Body of pancreas (tissue), 4 donors: ENCODE measurements around the gene ASCC1. TPM values are rescaled to one million over a fixed set of nuclear protein-coding genes. Genes with fewer than 3 reads are reported as not detected.
"Not testable (repeated sequence)": the region's sequence is repeated elsewhere in the genome, so short reads cannot be mapped to it uniquely, and the experiment has no call there.

Experiments used
- ATAC-seq: fragments of 150-250 bp; one replicate; pipeline ENCODE4 v1.9.1; 2016
- DNase-seq, 4 donors: peaks; one replicate each; pipeline ENCODE4 v3.0.0-alpha.2; 2019
- H3K27ac ChIP-seq, 4 donors: fragments of 200-600 bp; sonication (generic); 1 replicate in 3 of 4; 2 replicates in 1 of 4; pipeline versions ENCODE4 v1.5.1 to v1.6.1; 2016 to 2019; ENCODE audit warnings: mild to moderate bottlenecking in 1 of 4, mixed read lengths in 1 of 4, moderate library complexity in 1 of 4
- H3K27me3 ChIP-seq, 2 donors: fragments of 200-600 bp; sonication (generic); one replicate each; pipeline ENCODE4 v1.6.0; 2016; ENCODE audit warnings: mild to moderate bottlenecking in 1 of 2
- H3K36me3 ChIP-seq, 2 donors: fragments of 200-600 bp; sonication (generic); replicated peaks in 1 of 2; 2 replicates each; pipeline ENCODE4 v1.5.1; 2016; ENCODE audit warnings: low read depth in 2 of 2; ENCODE audit not compliant: insufficient read depth in 1 of 2
- H3K4me1 ChIP-seq: fragments of 200-600 bp; sonication (generic); one replicate; pipeline ENCODE4 v1.6.0; 2016
- H3K4me3 ChIP-seq, 2 donors: fragments of 200-600 bp; sonication (generic); 1 replicate in 1 of 2; 2 replicates in 1 of 2; pipeline ENCODE4 v1.5.1; 2016 to 2019
- H3K9me3 ChIP-seq, 3 donors: fragments of 200-600 bp; sonication (generic); 1 replicate in 2 of 3; 2 replicates in 1 of 3; pipeline ENCODE4 v1.5.1; 2016
- CTCF ChIP-seq, 7 experiments: fragments of 450-650 bp in 4 of 7; fragments of 200-600 bp in 3 of 7; sonication (generic) in 3 of 7; IDR thresholded peaks; one replicate each; pipeline ENCODE4 v1.5.1; 2016 to 2019; ENCODE audit warnings: antibody characterized with exemption in 7 of 7
- POLR2A ChIP-seq, 3 donors: fragments of 450-650 bp; IDR thresholded peaks; one replicate each; pipeline ENCODE4 v1.6.1; 2016; ENCODE audit warnings: antibody characterized with exemption in 3 of 3, mild to moderate bottlenecking in 2 of 3
- WGBS, 2 donors: methylation state at CpG; one replicate each; pipeline ENCODE4 v1.1.5; 2017; 5-methylcytosine and 5-hydroxymethylcytosine counted together
- intact Hi-C: fragments of 100-400 bp; cut with DNase I; formaldehyde crosslinking; loops from one replicate; pipeline ENCODE4 v1.15.1; 2023
- total RNA-seq, 2 donors: library from RNA; depleted of rRNA; stranded (reverse); fragments of >200 nt; gene quantifications; one replicate each; pipeline ENCODE4 v1.1.0, GENCODE V29; 2016

ASCC1 gene
- total RNA-seq, 2 donors from 2014 or later = 16.1 to 17.1 TPM

- ATAC-seq = no peak
- H3K27me3 ChIP-seq = no peaks in the 10 kb centered on the region
- no peak overlapping the region for H3K4me3 ChIP-seq
- H3K9me3 ChIP-seq = no peaks in the 10 kb centered on the region
- no peak for TF ChIP-seq POLR2A (IDR thresholded peaks at IDR 0.05)
- TF ChIP-seq CTCF (IDR thresholded peaks at IDR 0.05) = no peak
- no peak for DNase-seq
- no peaks in the 10 kb centered on the region for H3K36me3 ChIP-seq
- H3K4me1 ChIP-seq = peaks cover 77% of the 10 kb centered on the region
- WGBS, 2 donors = 77 to 83% methylated on average over 7 of the region's 7 CpGs
- intact Hi-C loops = no loop called here
- peak overlapping the region in 3 of 4 donors; percentile 92 to 96 (median 95) for H3K27ac ChIP-seq
Measured at GRCh38 chr10:72253578-72253977, 37.5 kb upstream of the ASCC1 start.

- Histone ChIP-seq H3K27me3 (no peaks in the 10 kb centered on the region), H3K4me3 (no peak overlapping the region), H3K27ac (peak overlapping the region in 2 of 4 donors; percentile 92 to 96), H3K9me3 (no peaks in the 10 kb centered on the region), H3K4me1 (peaks cover 83% of the 10 kb centered on the region), H3K36me3 (no peaks in the 10 kb centered on the region)
- ATAC-seq (no peak), DNase-seq (no peak)
- 89 to 93% methylated on average over 3 of the region's 3 CpGs for WGBS, 2 donors
- no peak for TF ChIP-seq POLR2A (IDR thresholded peaks at IDR 0.05)
- no peak for TF ChIP-seq CTCF (IDR thresholded peaks at IDR 0.05)
- intact Hi-C loops = no loop called here
Measured at GRCh38 chr10:72252972-72253371, 36.9 kb upstream of the ASCC1 start.

GRCh38 chr10:72251635-72252034 is 35.6 kb upstream of the ASCC1 start:
- intact Hi-C loops = no loop called here
- Histone ChIP-seq H3K27ac (no peak overlapping the region), H3K27me3 (no peaks in the 10 kb centered on the region), H3K36me3 (no peaks in the 10 kb centered on the region), H3K4me1 (peaks cover 88% of the 10 kb centered on the region), H3K4me3 (no peak overlapping the region), H3K9me3 (no peaks in the 10 kb centered on the region)
- ATAC-seq (no peak), DNase-seq (no peak)
- no peak for TF ChIP-seq CTCF (IDR thresholded peaks at IDR 0.05)
- no peak for TF ChIP-seq POLR2A (IDR thresholded peaks at IDR 0.05)
- 85 to 91% methylated on average over 6 of the region's 6 CpGs for WGBS, 2 donors

GRCh38 chr10:72250666-72251065 is 34.6 kb upstream of the ASCC1 start:
- intact Hi-C loops = no loop called here
- no peak overlapping the region for H3K4me3 ChIP-seq
- H3K27me3 ChIP-seq = no peaks in the 10 kb centered on the region
- TF ChIP-seq POLR2A (IDR thresholded peaks at IDR 0.05) (no peak), CTCF (IDR thresholded peaks at IDR 0.05) (no peak)
- peak overlapping the region in 2 of 4 donors; percentile 13 to 44 for H3K27ac ChIP-seq
- H3K36me3 ChIP-seq = no peaks in the 10 kb centered on the region
- WGBS, 2 donors = 88% methylated on average over 1 of the region's 1 CpG; no CpG with 5 or more reads in 1 of the 2 donors
- ATAC-seq (no peak), DNase-seq (peak in 2 of 4 donors; percentile 47 to 60)
- no peaks in the 10 kb centered on the region for H3K9me3 ChIP-seq
- peaks cover 86% of the 10 kb centered on the region for H3K4me1 ChIP-seq

- H3K4me3 ChIP-seq, intact Hi-C loops, H3K27me3 ChIP-seq, H3K9me3 ChIP-seq, H3K36me3 ChIP-seq, ATAC-seq, DNase-seq: not testable (repeated sequence)
- Histone ChIP-seq H3K4me1 (peaks cover 86% of the 10 kb centered on the region), H3K27ac (peak overlapping the region; percentile 85 to 97 (median 95))
- 87 to 88% methylated on average over 17 of the region's 17 CpGs for WGBS, 2 donors
Measured at GRCh38 chr10:72249176-72249862, 33.2 kb upstream of the ASCC1 start.
